ENCODE results near the gene ASB6.

DNA sequence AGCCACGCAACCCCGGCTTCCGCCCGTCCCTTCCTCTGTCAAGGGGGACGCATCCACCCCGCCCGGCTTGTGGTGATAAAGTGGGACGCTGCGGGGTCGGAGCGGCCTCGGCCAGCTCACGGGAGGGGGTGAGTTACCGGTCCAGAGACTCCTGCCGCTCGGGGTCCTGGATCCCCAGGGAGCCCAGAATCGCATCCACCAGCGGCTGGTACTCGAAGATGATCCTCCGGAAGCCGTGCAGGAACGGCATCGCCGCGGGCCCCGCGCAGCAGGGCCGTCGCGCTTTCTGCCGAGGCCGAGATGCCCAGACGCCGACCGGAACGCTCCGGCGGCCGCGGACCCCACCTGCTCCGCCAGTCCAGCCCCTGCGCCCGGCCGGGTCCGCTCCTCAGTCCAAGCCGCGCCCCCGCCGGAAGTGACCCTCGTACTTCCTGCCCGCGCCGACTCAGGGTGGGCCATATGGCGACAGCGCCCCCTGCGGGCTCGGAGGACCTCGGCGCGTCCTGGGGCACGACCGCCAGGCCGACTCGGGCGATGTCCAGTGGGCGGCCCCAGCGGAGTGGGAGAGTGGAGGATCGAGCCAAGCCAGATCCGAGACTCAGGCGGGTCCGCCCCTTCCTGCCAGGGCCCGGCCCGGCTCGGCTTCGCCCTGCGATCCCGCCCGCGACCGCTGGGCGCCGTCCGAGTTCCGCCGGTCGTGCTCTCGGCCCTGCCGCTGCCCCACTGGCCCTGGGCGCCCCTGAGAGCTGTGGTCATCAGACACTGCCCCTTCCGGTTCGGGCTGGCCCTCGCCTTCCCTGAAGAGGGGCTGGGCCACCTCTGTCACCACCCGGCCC lies at the start of gene ASB6:
- TF ChIP-seq TAF1 (conservative IDR thresholded peaks at IDR 0.05) (no peak), EGR1 (IDR thresholded peaks at IDR 0.05; ENCODE audit: low read depth in 2 of 2) (no peak), YY1 (IDR thresholded peaks at IDR 0.05) (no peak), SP1 (IDR thresholded peaks at IDR 0.05) (peak; percentile 74), FOXA1 (IDR thresholded peaks at IDR 0.05) (peak; percentile 80)
- TF ChIP-seq, protein P1, sequence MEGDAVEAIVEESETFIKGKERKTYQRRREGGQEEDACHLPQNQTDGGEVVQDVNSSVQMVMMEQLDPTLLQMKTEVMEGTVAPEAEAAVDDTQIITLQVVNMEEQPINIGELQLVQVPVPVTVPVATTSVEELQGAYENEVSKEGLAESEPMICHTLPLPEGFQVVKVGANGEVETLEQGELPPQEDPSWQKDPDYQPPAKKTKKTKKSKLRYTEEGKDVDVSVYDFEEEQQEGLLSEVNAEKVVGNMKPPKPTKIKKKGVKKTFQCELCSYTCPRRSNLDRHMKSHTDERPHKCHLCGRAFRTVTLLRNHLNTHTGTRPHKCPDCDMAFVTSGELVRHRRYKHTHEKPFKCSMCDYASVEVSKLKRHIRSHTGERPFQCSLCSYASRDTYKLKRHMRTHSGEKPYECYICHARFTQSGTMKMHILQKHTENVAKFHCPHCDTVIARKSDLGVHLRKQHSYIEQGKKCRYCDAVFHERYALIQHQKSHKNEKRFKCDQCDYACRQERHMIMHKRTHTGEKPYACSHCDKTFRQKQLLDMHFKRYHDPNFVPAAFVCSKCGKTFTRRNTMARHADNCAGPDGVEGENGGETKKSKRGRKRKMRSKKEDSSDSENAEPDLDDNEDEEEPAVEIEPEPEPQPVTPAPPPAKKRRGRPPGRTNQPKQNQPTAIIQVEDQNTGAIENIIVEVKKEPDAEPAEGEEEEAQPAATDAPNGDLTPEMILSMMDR (IDR thresholded peaks at IDR 0.05; ENCODE audit: low read depth, low read length, missing input control): peak; percentile 99
- TF ChIP-seq, protein P2, sequence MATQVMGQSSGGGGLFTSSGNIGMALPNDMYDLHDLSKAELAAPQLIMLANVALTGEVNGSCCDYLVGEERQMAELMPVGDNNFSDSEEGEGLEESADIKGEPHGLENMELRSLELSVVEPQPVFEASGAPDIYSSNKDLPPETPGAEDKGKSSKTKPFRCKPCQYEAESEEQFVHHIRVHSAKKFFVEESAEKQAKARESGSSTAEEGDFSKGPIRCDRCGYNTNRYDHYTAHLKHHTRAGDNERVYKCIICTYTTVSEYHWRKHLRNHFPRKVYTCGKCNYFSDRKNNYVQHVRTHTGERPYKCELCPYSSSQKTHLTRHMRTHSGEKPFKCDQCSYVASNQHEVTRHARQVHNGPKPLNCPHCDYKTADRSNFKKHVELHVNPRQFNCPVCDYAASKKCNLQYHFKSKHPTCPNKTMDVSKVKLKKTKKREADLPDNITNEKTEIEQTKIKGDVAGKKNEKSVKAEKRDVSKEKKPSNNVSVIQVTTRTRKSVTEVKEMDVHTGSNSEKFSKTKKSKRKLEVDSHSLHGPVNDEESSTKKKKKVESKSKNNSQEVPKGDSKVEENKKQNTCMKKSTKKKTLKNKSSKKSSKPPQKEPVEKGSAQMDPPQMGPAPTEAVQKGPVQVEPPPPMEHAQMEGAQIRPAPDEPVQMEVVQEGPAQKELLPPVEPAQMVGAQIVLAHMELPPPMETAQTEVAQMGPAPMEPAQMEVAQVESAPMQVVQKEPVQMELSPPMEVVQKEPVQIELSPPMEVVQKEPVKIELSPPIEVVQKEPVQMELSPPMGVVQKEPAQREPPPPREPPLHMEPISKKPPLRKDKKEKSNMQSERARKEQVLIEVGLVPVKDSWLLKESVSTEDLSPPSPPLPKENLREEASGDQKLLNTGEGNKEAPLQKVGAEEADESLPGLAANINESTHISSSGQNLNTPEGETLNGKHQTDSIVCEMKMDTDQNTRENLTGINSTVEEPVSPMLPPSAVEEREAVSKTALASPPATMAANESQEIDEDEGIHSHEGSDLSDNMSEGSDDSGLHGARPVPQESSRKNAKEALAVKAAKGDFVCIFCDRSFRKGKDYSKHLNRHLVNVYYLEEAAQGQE (IDR thresholded peaks at IDR 0.05): peak; percentile 86
- TF ChIP-seq, protein P3, sequence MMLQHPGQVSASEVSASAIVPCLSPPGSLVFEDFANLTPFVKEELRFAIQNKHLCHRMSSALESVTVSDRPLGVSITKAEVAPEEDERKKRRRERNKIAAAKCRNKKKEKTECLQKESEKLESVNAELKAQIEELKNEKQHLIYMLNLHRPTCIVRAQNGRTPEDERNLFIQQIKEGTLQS (IDR thresholded peaks at IDR 0.05): no peak
- TF ChIP-seq, protein P4, sequence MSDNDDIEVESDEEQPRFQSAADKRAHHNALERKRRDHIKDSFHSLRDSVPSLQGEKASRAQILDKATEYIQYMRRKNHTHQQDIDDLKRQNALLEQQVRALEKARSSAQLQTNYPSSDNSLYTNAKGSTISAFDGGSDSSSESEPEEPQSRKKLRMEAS (IDR thresholded peaks at IDR 0.05): no peak

Measured in liver (tissue), 3 donors.